Vein endothelial cell (primary cell): ENCODE measurements around the gene OR2S2. TPM values are rescaled to one million over a fixed set of nuclear protein-coding genes. Genes with fewer than 3 reads are reported as not detected.

Experiments used
- total RNA-seq: library from RNA; depleted of rRNA; stranded (reverse); fragments of >200 nt; gene quantifications from 2 replicates; pipeline ENCODE4 v1.2.3, GENCODE V29; 2012

OR2S2 gene
- not detected in 2 replicates for total RNA-seq

GRCh38 chr9:35958104-35958837 lies at the start of gene OR2S2:
Gene OR2S2, minus strand, starts transcription at chr9:35958154. Its CDS starts 56 bp downstream, at chr9:35958098.

GRCh38 chr9:35909274-35909673 lies 48.7 kb downstream of the OR2S2 start, which contains the start of gene SPAAR:
Gene SPAAR, plus strand, starts transcription at chr9:35909490. Its CDS starts 974 bp downstream, at chr9:35910464.

Other genes starting within 250 kb of the OR2S2 start
- 294 and 296 TPM in 2 replicates for gene TLN1, start 226.0 kb downstream of the OR2S2 start, total RNA-seq
- gene CREB3, start 225.5 kb downstream of the OR2S2 start, total RNA-seq: 51.3 and 60.4 TPM in 2 replicates
- 133 and 134 TPM in 2 replicates for gene GBA2, start 208.9 kb downstream of the OR2S2 start, total RNA-seq
- gene RGP1, start 208.9 kb downstream of the OR2S2 start, total RNA-seq: 19.4 and 25.5 TPM in 2 replicates
- 22.4 and 50.3 TPM in 2 replicates for gene MSMP, start 203.9 kb downstream of the OR2S2 start, total RNA-seq
- 5.6 and 5.8 TPM in 2 replicates for gene NPR2, start 166.6 kb downstream of the OR2S2 start, total RNA-seq
- 0.10 TPM in 1 of 2 replicates, not detected in the other for gene SPAG8, start 145.9 kb downstream of the OR2S2 start, total RNA-seq
- gene HINT2, start 143.1 kb downstream of the OR2S2 start, total RNA-seq: 6.2 and 10.0 TPM in 2 replicates
- not detected in 2 replicates for gene FAM221B, start 129.4 kb downstream of the OR2S2 start, total RNA-seq
- gene TMEM8B, start 128.9 kb downstream of the OR2S2 start, total RNA-seq: 0.19 and 0.98 TPM in 2 replicates
- not detected in 2 replicates for gene OR13J1, start 87.8 kb downstream of the OR2S2 start, total RNA-seq
- 1.8 and 4.6 TPM in 2 replicates for gene HRCT1, start 52.0 kb downstream of the OR2S2 start, total RNA-seq
- 2.0 and 4.5 TPM in 2 replicates for gene SPAAR, start 48.7 kb downstream of the OR2S2 start, total RNA-seq
- 14.1 and 24.8 TPM in 2 replicates for gene RECK, start 78.8 kb upstream of the OR2S2 start, total RNA-seq
- 15.2 and 37.2 TPM in 2 replicates for gene GLIPR2, start 178.6 kb upstream of the OR2S2 start, total RNA-seq
- 0.10 and 0.65 TPM in 2 replicates for gene CCIN, start 211.2 kb upstream of the OR2S2 start, total RNA-seq
- 275 and 279 TPM in 2 replicates for gene CLTA, start 232.8 kb upstream of the OR2S2 start, total RNA-seq